Measurements from ENCODE around the gene LSM6. TPM values are rescaled to one million over a fixed set of nuclear protein-coding genes. Genes with fewer than 3 reads are reported as not detected.

The LSM6 gene
- total RNA-seq (2022; extraction: Qiagen RNA extraction): 31.3 to 53.3 TPM (median 31.4 TPM) in 5 replicates

DNA sequence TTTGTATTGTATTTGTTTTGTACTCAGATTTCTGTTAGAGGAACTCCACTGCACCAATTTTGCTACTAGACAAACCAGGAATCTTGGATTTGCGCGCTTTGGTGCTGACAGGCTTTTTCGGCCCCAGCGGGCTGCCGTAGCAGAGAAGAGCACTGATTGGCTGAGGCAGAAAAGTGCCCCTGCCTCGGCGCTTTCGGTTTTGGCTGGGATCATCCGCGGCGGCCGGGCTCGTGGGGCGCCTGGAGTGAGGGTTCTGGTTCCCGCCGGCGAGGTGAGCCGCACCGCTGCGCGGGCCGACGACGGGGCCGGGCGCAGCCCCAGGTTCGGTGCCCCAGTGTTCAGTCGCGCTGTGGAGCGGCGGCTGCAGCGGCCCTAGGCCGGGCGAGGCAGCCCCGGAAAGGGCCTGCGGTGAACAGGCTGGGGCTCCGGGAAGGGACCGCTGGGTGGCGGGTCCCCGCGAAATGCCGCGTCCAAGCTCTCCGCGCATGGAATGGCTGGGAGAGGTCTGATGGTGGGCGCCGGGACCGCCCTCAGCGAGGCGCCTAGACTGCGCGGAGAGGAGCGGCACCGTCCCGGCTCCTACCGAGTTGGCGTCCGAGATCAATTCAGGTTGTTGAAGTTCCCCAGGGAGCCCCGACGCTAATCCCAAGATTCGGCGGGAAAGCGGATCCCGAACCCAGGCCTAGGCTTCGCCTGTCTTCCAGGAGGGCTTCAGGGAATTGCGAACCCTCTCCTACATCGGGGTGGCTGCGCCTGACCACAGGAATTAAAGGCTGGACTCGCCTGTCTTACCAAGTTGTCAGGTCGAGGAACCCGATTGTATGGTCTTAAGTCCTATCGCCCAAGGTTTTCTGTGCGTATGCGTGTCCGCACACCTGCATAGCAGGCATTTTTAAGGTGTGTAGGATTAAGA, at the start of gene LSM6:
Gene LSM6, plus strand, starts transcription at position 178 of the 913 bp plus-strand sequence. CDS start 7,204 bp downstream, outside the sequence.

DNA sequence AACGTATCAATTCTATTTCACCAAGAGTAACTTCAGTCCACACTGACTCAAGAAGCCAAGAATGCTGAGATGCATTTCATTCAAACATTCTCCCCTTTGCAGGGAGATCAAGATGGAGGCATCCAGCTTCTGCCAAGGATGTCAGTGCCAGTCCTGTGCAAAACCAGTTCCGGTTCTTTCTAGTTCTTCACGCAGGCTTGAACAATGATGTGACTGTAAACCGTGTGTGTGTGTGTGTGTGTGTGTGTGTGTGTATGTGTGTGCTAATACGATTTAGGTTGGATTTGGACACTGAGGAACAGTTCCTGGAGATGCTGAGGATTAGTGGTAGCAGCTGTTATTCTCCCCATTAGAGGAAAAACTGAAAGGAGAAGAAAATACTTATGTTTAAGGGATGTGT, 38.7 kb downstream of the LSM6 start, which contains the start of gene REELD1:
Gene REELD1, plus strand, starts transcription at position 301 of the 400 bp plus-strand sequence. CDS start 2,415 bp downstream, outside the sequence.

Other genes starting within 250 kb of the LSM6 start
- gene ZNF827, start 236.9 kb upstream of the LSM6 start, total RNA-seq (2022; extraction: Qiagen RNA extraction): 2.7 to 3.8 TPM (median 3.5 TPM) in 5 replicates
- not detected in 5 replicates for gene REELD1, start 38.8 kb downstream of the LSM6 start, total RNA-seq (2022; extraction: Qiagen RNA extraction)

Measured in A549 treated with CORT108297 at 1 μM for 4 hours (cell line).